H1 (cell line): Measurements from ENCODE around the gene ABI3BP. TPM values are rescaled to one million over a fixed set of nuclear protein-coding genes. Genes with fewer than 3 reads are reported as not detected.

Experiments used
- CTCF ChIA-PET: fragments of 300-600 bp; sonication (Branson Sonifier 250); formaldehyde crosslinking; loops from one replicate; lab custom pipeline; 2021; ENCODE audit not compliant: partially characterized antibody; lab: Charles Lee
- POLR2A ChIA-PET: fragments of 300-600 bp; sonication (Branson Sonifier 250); formaldehyde crosslinking; loops from one replicate; lab custom pipeline; 2021; ENCODE audit warnings: inconsistent platforms; ENCODE audit not compliant: partially characterized antibody; lab: Charles Lee
- DNase-seq, 2 experiments: peaks; one replicate each; pipeline versions ENCODE4 v3.0.0 to v3.0.0-alpha.2; 2010 to 2022; ENCODE audit warnings: low spot score in 2 of 2, low read depth in 1 of 2, mixed read lengths in 1 of 2
- FAIRE-seq: peaks from 2 replicates; lab custom pipeline; 2011; peaks lifted over from hg19 to GRCh38; lab: Jason Lieb, UNC
- H2AFZ ChIP-seq: 2 replicates; pipeline ENCODE4 v1.8.1; 2012; ENCODE audit warnings: low read length, inconsistent platforms
- H2AK5ac ChIP-seq: 2 replicates; pipeline ENCODE4 v1.6.1; 2013; ENCODE audit warnings: low read depth, low read length
- H2BK120ac ChIP-seq: replicated peaks from 2 replicates; pipeline ENCODE3; 2013; ENCODE audit warnings: low read depth, low read length, inconsistent platforms
- H2BK12ac ChIP-seq: 2 replicates; pipeline ENCODE4 v1.6.1; 2013; ENCODE audit warnings: low read depth, low read length
- H2BK15ac ChIP-seq: 2 replicates; pipeline ENCODE4 v1.6.1; 2013; ENCODE audit warnings: low read length
- H2BK20ac ChIP-seq: 2 replicates; pipeline ENCODE4 v1.6.1; 2013; ENCODE audit warnings: low read length
- H2BK5ac ChIP-seq: 2 replicates; pipeline ENCODE4 v1.6.1; 2013; ENCODE audit warnings: low read depth, low read length
- H3K14ac ChIP-seq: 2 replicates; pipeline ENCODE4 v1.6.1; 2013; ENCODE audit warnings: inconsistent platforms; ENCODE audit not compliant: insufficient read length
- H3K18ac ChIP-seq: 2 replicates; pipeline ENCODE4 v1.6.1; 2013; ENCODE audit warnings: low read length; ENCODE audit errors: extremely low read depth
- H3K23ac ChIP-seq: 2 replicates; pipeline ENCODE4 v1.6.1; 2013; ENCODE audit warnings: inconsistent platforms; ENCODE audit not compliant: insufficient read length
- H3K23me2 ChIP-seq: 2 replicates; pipeline ENCODE4 v1.6.1; 2013; ENCODE audit warnings: low read depth, low read length
- H3K27ac ChIP-seq: 2 replicates; pipeline ENCODE4 v1.6.1; 2011; ENCODE audit warnings: low read depth, low read length, inconsistent platforms
- H3K27me3 ChIP-seq, 4 experiments: replicated peaks in 1 of 4; 1 replicate in 1 of 4; 2 replicates in 3 of 4; pipeline versions ENCODE4 v1.6.1 to v1.8.1; 2011 to 2013; ENCODE audit warnings: low read length in 3 of 4, mild to moderate bottlenecking in 3 of 4, inconsistent platforms in 2 of 4, mixed read lengths in 2 of 4, moderate library complexity in 1 of 4; ENCODE audit not compliant: control insufficient read depth in 3 of 4, insufficient read depth in 3 of 4; ENCODE audit errors: extremely low read depth in 1 of 4
- H3K36me3 ChIP-seq, 4 experiments: 2 replicates each; pipeline versions ENCODE4 v1.6.1 to v1.8.1; 2011 to 2013; ENCODE audit warnings: mild to moderate bottlenecking in 4 of 4, low read length in 3 of 4, moderate library complexity in 2 of 4, control low read depth in 1 of 4, inconsistent platforms in 1 of 4; ENCODE audit not compliant: insufficient read depth in 4 of 4, control insufficient read depth in 2 of 4
- H3K4ac ChIP-seq: replicated peaks from 2 replicates; pipeline ENCODE3; 2013; ENCODE audit warnings: low read length, low read depth, mixed read lengths, inconsistent platforms; ENCODE audit not compliant: insufficient read length
- H3K4me1 ChIP-seq, 4 experiments: replicated peaks in 1 of 4; 1 replicate in 1 of 4; 2 replicates in 3 of 4; pipeline versions ENCODE4 v1.6.1 to v1.8.1; 2011 to 2013; ENCODE audit warnings: low read length in 3 of 4, inconsistent platforms in 2 of 4, mixed read lengths in 1 of 4; ENCODE audit not compliant: insufficient read depth in 4 of 4, control insufficient read depth in 3 of 4
- H3K4me2 ChIP-seq, 2 experiments: 2 replicates each; pipeline versions ENCODE4 v1.6.1 to v1.8.1; 2011 to 2013; ENCODE audit warnings: low read depth in 2 of 2, low read length in 2 of 2, control low read depth in 1 of 2, inconsistent platforms in 1 of 2, mild to moderate bottlenecking in 1 of 2; ENCODE audit not compliant: insufficient read depth in 1 of 2
- H3K4me3 ChIP-seq, 4 experiments: fragments of 200-600, 300-600 bp in 1 of 4; sonication (generic), shearing (Covaris generic), sonication (Bioruptor Twin) in 1 of 4; 2 replicates each; pipeline versions ENCODE4 v1.5.1 to v1.8.1; 2011 to 2016; ENCODE audit warnings: low read length in 4 of 4, low read depth in 3 of 4, control low read depth in 2 of 4, inconsistent platforms in 2 of 4, mild to moderate bottlenecking in 2 of 4, mixed read lengths in 1 of 4, moderate library complexity in 1 of 4; ENCODE audit not compliant: insufficient read depth in 2 of 4; ENCODE audit errors: extremely low read depth in 1 of 4
- H3K56ac ChIP-seq: replicated peaks from 2 replicates; pipeline ENCODE3; 2013; ENCODE audit warnings: low read depth, mild to moderate bottlenecking, mixed read lengths, low read length, inconsistent platforms; ENCODE audit not compliant: insufficient read length
- H3K79me1 ChIP-seq: 2 replicates; pipeline ENCODE4 v1.6.1; 2013; ENCODE audit warnings: low read depth, low read length, control low read depth
- H3K79me2 ChIP-seq, 2 experiments: 2 replicates each; pipeline versions ENCODE4 v1.6.1 to v1.8.1; 2012 to 2013; ENCODE audit warnings: low read length in 2 of 2, mild to moderate bottlenecking in 2 of 2, inconsistent platforms in 1 of 2; ENCODE audit not compliant: insufficient read depth in 2 of 2, control insufficient read depth in 1 of 2
- H3K9ac ChIP-seq, 4 experiments: replicated peaks in 1 of 4; 1 replicate in 1 of 4; 2 replicates in 3 of 4; pipeline versions ENCODE4 v1.6.1 to v1.8.1; 2011 to 2013; ENCODE audit warnings: low read depth in 3 of 4, low read length in 3 of 4, control low read depth in 2 of 4, mild to moderate bottlenecking in 2 of 4, moderate library complexity in 2 of 4, inconsistent platforms in 1 of 4; ENCODE audit errors: extremely low read depth in 1 of 4
- H3K9me3 ChIP-seq, 2 experiments: 2 replicates each; pipeline versions ENCODE4 v1.6.1 to v1.8.1; 2012 to 2013; ENCODE audit warnings: mild to moderate bottlenecking in 2 of 2, moderate library complexity in 2 of 2, control low read depth in 1 of 2, inconsistent platforms in 1 of 2, low read depth in 1 of 2, low read length in 1 of 2, mixed read lengths in 1 of 2; ENCODE audit not compliant: insufficient read depth in 2 of 2
- H4K20me1 ChIP-seq, 2 experiments: replicated peaks in 1 of 2; 2 replicates each; pipeline versions ENCODE3 to v1.8.1; 2011 to 2013; ENCODE audit warnings: inconsistent platforms in 2 of 2, low read length in 2 of 2, mild to moderate bottlenecking in 1 of 2; ENCODE audit not compliant: insufficient read depth in 2 of 2, control insufficient read depth in 1 of 2
- H4K5ac ChIP-seq: 2 replicates; pipeline ENCODE4 v1.6.1; 2013; ENCODE audit warnings: low read length, low read depth, mixed read lengths, inconsistent platforms; ENCODE audit not compliant: insufficient read length
- H4K8ac ChIP-seq: 2 replicates; pipeline ENCODE4 v1.8.0; 2013; ENCODE audit warnings: mild to moderate bottlenecking, moderate library complexity, low read length, inconsistent platforms; ENCODE audit not compliant: insufficient read depth; ENCODE audit errors: extremely low read depth
- H4K91ac ChIP-seq: replicated peaks from 2 replicates; pipeline ENCODE3; 2013; ENCODE audit warnings: low read length, mixed read lengths, inconsistent platforms; ENCODE audit not compliant: insufficient read length
- ATF2 ChIP-seq: IDR thresholded peaks from 2 replicates; pipeline ENCODE4 v1.6.1; 2012; ENCODE audit warnings: low read length, inconsistent platforms
- BACH1 ChIP-seq: IDR thresholded peaks from 2 replicates; pipeline ENCODE4 v1.6.1; 2012; ENCODE audit warnings: low read length, improper control_type of control experiment
- EZH2 ChIP-seq: fragments of 200-600 bp; sonication (generic); IDR thresholded peaks from 2 replicates; pipeline ENCODE4 v1.7.1; 2012; ENCODE audit warnings: low read depth, mild to moderate bottlenecking, moderate library complexity, low read length, inconsistent platforms; ENCODE audit not compliant: severe bottlenecking
- FOSL1 ChIP-seq: IDR thresholded peaks from 2 replicates; pipeline ENCODE4 v1.6.1; 2011; ENCODE audit warnings: mild to moderate bottlenecking, low read depth, low read length, moderate library complexity; ENCODE audit not compliant: insufficient read depth
- HDAC2 ChIP-seq, 2 experiments: fragments of 300-600 bp in 1 of 2; sonication (generic) in 1 of 2; IDR thresholded peaks; 2 replicates each; pipeline ENCODE4 v1.6.1; 2011 to 2012; ENCODE audit warnings: low read depth in 2 of 2, low read length in 2 of 2, mild to moderate bottlenecking in 2 of 2, moderate library complexity in 2 of 2, borderline replicate concordance in 1 of 2, inconsistent platforms in 1 of 2
- KDM1A ChIP-seq: fragments of 200-600, 300-600 bp; sonication (generic); IDR thresholded peaks from 2 replicates; pipeline ENCODE4 v1.7.1; 2016; ENCODE audit warnings: mild to moderate bottlenecking, low read length, borderline replicate concordance
- SAP30 ChIP-seq: fragments of 300-600 bp; sonication (generic); IDR thresholded peaks from 2 replicates; pipeline ENCODE4 v1.7.1; 2012; ENCODE audit warnings: low read length, moderate library complexity, mild to moderate bottlenecking, inconsistent platforms; ENCODE audit not compliant: insufficient read depth, insufficient replicate concordance
- SRF ChIP-seq: IDR thresholded peaks from 2 replicates; pipeline ENCODE4 v1.6.1; 2011; ENCODE audit warnings: mild to moderate bottlenecking, low read depth, low read length, moderate library complexity
- SUZ12 ChIP-seq: fragments of 200-600 bp; sonication (generic); IDR thresholded peaks from 2 replicates; pipeline ENCODE4 v1.6.1; 2012; ENCODE audit warnings: mild to moderate bottlenecking, inconsistent platforms, low read length, moderate library complexity, mixed read lengths
- TBP ChIP-seq: IDR thresholded peaks from 2 replicates; pipeline ENCODE4 v1.6.1; 2011; ENCODE audit warnings: low read depth, low read length, improper control_type of control experiment
- WGBS, 2 experiments: shearing (Covaris generic) in 1 of 2; methylation state at CpG; one replicate each; pipeline versions ENCODE4 v1.1.6 to v1.1.7; 2013 to 2015; ENCODE audit warnings: low lambda C conversion rate in 2 of 2, mixed read lengths in 2 of 2, inconsistent platforms in 1 of 2, low coverage in 1 of 2, missing lambda C conversion rate in 1 of 2; ENCODE audit not compliant: insufficient replicate concordance in 2 of 2, insufficient coverage in 1 of 2, insufficient read length in 1 of 2; ENCODE audit errors: extremely low coverage in 1 of 2, missing lambda C conversion rate in 1 of 2; 5-methylcytosine and 5-hydroxymethylcytosine counted together
- polyA plus RNA-seq, 7 experiments: library from polyadenylated mRNA; depleted of rRNA in 3 of 7; stranded (reverse) in 5 of 7; unstranded in 2 of 7; fragments of >200 nt in 5 of 7; fragments of 200-250 nt in 2 of 7; gene quantifications; 1 replicate in 5 of 7; 2 replicates in 1 of 7; 4 replicates in 1 of 7; pipeline versions ENCODE4 v1.2.1 to v1.2.3, GENCODE V29; 2011 to 2013; ENCODE audit warnings: missing spikeins in 2 of 7, mixed read lengths in 2 of 7
- total RNA-seq: library from RNA; stranded (reverse); fragmentation: NEBNext Ultra II Directional; extraction: Animal tissue kit (Norgen Biotek cat#: 25700); gene quantifications from 2 replicates; pipeline ENCODE4 v1.2.1, GENCODE V29; 2021

ABI3BP gene
- total and polyA plus RNA-seq, 2 of the 8 experiments (the other 6 are each of a cell fraction or from before 2014, with no cell fraction given) = 0.08 to 0.32 TPM

- no peak overlapping the region for H3K23ac ChIP-seq
- H2BK120ac ChIP-seq = no peak overlapping the region
- H3K56ac ChIP-seq = no peak overlapping the region
- no peak overlapping the region for H2BK12ac ChIP-seq
- no peak overlapping the region for H3K4ac ChIP-seq
- peaks cover 0 to 7% (median 3%) of the 10 kb centered on the region in 4 experiments; a peak in 2 of 7 replicates for H3K4me1 ChIP-seq
- no peaks in the 10 kb centered on the region for H3K27me3 ChIP-seq
- H3K79me1 ChIP-seq = no peaks in the 10 kb centered on the region
- no peaks in the 10 kb centered on the region for H3K36me3 ChIP-seq
- no peak overlapping the region for H4K5ac ChIP-seq
- no peak for FAIRE-seq
- H3K4me2 ChIP-seq = no peak overlapping the region
- H2BK5ac ChIP-seq = no peak overlapping the region
- no peak overlapping the region for H3K4me3 ChIP-seq
- H2AK5ac ChIP-seq = no peak overlapping the region
- no peaks in the 10 kb centered on the region for H4K20me1 ChIP-seq
- ChIA-PET CTCF (interaction anchor here (0.7 kb wide), 1 partner anchor 560 kb away, joined by 3 read pairs; no protein-coding TSS in a partner anchor), POLR2A (no interaction called here)
- DNase-seq = no peak
- no peak overlapping the region for H3K14ac ChIP-seq
- no peak overlapping the region for H2BK15ac ChIP-seq
- no peaks in the 10 kb centered on the region for H3K9me3 ChIP-seq
- no peak overlapping the region for H4K91ac ChIP-seq
- no peak overlapping the region for H4K8ac ChIP-seq
- H2AFZ ChIP-seq = no peak overlapping the region
- WGBS, 2 experiments = 76% methylated on average over 2 of the region's 2 CpGs; no CpG with 5 or more reads in 1 of the 2 experiments
- no peak overlapping the region for H3K9ac ChIP-seq
- no peak overlapping the region for H3K18ac ChIP-seq
- no peak overlapping the region for H2BK20ac ChIP-seq
- no peaks in the 10 kb centered on the region for H3K23me2 ChIP-seq
- no peak overlapping the region for H3K27ac ChIP-seq
- H3K79me2 ChIP-seq = no peaks in the 10 kb centered on the region
- TF ChIP-seq HDAC2 (IDR thresholded peaks at IDR 0.05; ENCODE audit: borderline replicate concordance in 1 of 2, low read depth in 2 of 2, low read length in 2 of 2) (no peak), KDM1A (no peak), ATF2 (no peak), FOSL1 (no peak), BACH1 (no peak), SUZ12 (no peak), TBP (no peak), SRF (no peak), SAP30 (no peak), EZH2 (no peak)
Measured at GRCh38 chr3:100766069-100766468, 227.2 kb downstream of the ABI3BP start.
